GM21447 (cell line): Measurements from ENCODE around the gene KDM3A.
A peak's percentile ranks its signal among the peaks of the same experiment; 100 is the strongest.

Experiments used
- ATAC-seq: cut with Tn5 transposase; IDR thresholded peaks from one replicate; pipeline ENCODE4 v1.9.1; 2021; ENCODE audit not compliant: unreplicated experiment

Gene KDM3A

GRCh38 chr2:86434290-86434689 lies 6.9 kb upstream of the KDM3A start:
- ATAC-seq: no peak

DNA sequence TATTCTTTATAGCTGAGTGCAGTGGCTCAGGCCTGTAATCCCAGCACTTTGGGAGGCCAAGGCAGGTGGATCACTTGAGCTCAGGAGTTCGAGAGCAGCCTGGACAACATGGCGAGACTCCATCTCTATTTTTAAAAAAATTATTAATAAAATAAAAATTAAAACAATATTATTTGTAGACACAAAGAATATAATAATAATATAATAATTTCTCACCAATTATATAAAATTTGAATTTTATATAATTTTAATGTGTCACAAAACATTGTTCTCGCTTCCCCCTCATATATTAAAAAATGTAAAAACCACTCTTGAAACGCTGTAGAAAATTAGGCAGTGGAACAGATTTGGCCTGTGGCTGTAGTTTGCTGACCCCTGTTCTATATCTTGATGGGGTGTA lies 5.6 kb upstream of the KDM3A start:
- ATAC-seq: no peak

- ATAC-seq: no peak
Measured at GRCh38 chr2:86436328-86436727, 4.8 kb upstream of the KDM3A start.

GRCh38 chr2:86439879-86440630 lies 1.1 kb upstream of the KDM3A start:
- ATAC-seq: no peak

DNA sequence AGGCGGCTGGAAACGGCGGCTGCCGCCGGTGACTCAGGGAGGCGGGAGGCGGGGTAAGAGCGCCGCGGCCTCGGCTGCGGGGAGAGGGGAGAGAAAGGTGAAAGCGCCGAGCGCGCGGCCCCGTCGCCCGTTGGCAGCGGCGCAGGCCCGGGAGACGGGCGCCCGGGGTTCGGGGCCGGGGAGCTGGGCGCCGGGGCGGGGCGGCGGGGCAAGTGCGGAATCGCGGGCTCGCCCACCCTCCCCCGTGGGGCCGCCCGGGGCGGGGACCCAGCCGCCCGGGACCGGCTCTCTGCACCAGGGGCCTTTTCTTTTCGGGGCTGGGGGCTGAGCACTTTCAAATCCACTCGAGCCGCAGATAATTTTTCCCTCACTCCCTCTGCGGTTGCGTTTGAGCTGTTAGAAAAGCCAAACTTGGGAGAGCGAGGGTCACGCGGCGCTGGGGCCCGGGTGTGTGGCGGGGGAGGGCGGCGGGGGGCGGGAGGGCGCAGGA lies 266 bp downstream of the KDM3A start:
- peak; percentile 9 for ATAC-seq

- peak; percentile 18 for ATAC-seq
Measured at GRCh38 chr2:86441882-86442641, 891 bp downstream of the KDM3A start.

GRCh38 chr2:86442642-86443005 lies 1.5 kb downstream of the KDM3A start:
- ATAC-seq: peak; percentile 68

DNA sequence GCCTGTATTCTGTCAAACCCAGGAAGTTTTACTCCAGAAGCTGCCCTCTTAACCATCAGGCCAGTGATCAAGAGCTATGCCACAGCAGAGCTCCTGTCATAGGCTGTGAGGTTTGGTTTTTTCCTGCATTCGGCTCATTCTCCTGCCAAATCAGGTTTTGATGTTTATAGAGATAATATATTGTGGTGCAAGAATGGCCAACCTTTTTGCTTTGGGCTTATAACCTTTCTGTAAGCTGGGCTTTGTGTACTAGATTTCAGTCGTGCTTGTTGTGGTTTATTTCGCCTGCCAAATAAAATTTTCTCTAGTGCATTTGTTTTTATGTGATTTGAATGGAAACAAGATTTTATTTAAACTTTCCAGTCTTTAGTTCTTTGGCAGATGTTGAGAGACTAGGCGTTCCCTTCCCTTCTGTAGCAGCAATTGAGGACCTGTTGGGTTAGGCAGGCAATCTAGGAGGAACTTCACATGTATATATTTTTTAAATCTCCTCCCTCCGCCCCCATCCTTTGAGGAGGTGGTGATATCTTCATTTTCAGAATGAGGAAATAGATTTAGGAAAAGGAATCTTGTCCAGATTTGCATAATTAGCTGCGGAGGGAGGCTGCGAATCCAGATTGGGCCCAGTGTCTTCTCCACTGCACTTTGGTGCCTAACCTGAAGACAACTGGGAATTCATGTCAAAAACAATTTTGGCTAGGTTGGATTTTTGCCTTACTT lies 2.6 kb downstream of the KDM3A start:
- no peak for ATAC-seq

GRCh38 chr2:86445436-86445835 lies 4.3 kb downstream of the KDM3A start:
- no peak for ATAC-seq

- ATAC-seq: no peak
Measured at GRCh38 chr2:86446060-86446459, 4.9 kb downstream of the KDM3A start.

GRCh38 chr2:86453836-86454235 lies 12.7 kb downstream of the KDM3A start:
- no peak for ATAC-seq

DNA sequence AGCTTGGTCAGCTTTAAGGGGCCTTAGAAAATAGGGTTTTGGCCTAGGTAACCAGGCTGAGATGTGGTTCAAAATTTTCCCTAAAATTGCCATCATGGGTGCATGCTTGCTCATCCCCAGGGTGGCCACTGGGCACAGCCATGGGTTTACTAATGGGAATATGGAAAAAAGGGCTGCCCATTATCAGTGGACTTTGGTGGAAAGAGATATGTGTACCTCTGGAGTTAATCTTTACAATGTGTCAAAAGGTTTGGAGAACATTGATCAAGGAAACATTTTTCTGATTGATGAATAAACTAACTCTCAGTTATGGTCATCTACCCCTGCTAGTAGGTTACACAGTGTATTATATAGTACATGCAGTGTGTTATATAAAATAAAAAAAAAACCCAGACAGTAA lies 13.1 kb downstream of the KDM3A start:
- no peak for ATAC-seq

GRCh38 chr2:86455181-86455580 lies 14.0 kb downstream of the KDM3A start:
- ATAC-seq: no peak

- ATAC-seq: no peak
Measured at GRCh38 chr2:86461042-86461743, 20.0 kb downstream of the KDM3A start.

GRCh38 chr2:86464652-86465051 lies 23.5 kb downstream of the KDM3A start:
- ATAC-seq: no peak

- ATAC-seq: no peak
Measured at GRCh38 chr2:86466306-86466705, 25.1 kb downstream of the KDM3A start.

DNA sequence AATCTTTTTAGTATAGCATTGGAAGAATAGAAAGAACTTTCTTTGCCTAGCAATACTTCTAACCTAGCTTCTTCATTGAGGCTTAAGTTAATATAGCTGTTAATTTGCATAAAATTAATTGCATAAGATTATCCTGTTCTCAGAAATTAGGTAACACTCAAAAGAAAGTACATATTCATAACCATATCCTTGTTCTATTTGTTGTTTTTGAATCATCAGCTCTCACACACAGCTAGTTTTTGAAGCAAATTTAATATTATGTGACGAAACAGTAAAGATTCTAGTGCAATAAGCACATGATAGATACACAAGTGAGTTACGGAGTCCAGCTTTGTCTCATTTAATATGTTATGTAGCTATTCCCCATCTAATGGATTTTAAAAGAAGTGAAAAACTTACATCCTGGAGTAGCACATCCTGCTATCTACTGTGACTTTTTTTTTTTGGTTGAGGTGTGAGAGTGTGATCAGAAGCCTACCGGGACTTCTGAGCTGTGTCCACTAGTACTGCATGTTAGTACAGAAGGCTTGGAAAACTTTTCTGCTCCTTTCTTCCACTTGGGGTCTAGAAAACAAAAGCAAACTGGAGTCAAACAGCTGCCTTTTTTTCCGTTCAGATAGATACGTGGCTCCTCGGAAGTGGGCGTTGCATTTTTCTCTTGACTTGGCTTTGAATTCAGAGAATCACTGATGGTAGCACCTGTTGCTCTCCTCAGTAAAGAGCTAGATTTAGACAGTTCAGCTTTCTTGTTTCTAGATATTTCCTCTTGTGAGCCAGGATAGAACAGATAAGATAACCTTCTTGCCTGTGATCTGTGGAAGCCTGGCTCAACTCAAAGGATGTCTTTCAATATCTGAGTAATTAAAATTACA lies 27.2 kb downstream of the KDM3A start:
- ATAC-seq: no peak

DNA sequence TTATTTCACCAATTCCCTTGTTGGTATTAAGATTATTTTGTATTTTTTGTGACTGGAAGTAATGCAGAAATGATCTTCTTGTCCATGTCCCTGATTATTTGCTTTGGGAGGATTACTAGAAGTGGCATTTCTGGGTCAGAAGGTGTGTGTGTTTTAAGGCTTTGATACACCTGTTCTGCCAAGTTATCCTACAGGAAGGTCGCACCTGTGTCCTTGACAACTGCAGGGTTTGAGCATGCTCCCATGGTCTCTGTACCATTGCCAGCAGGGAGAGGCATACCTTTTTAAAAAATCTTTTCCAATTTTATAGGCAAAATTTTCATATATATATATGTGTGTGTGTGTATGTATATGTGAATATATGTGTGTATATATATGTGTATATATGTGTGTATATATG lies 29.7 kb downstream of the KDM3A start:
- no peak for ATAC-seq

- no peak for ATAC-seq
Measured at GRCh38 chr2:86471637-86472036, 30.5 kb downstream of the KDM3A start.

GRCh38 chr2:86476092-86476491 lies 34.9 kb downstream of the KDM3A start:
- ATAC-seq: no peak
